Measurements from ENCODE around the gene C22orf42. TPM values are rescaled to one million over a fixed set of nuclear protein-coding genes. Genes with fewer than 3 reads are reported as not detected.

C22orf42 gene
- total RNA-seq, 1 donor from 2014 or later = not detected

- ATAC-seq = peak in 1 of 2 donors; percentile 12
These were observed 38.5 kb downstream of the C22orf42 start for GRCh38 chr22:32120603-32121002.

GRCh38 chr22:32119568-32120235, 39.4 kb downstream of the C22orf42 start:
- DNase-seq (no peak), ATAC-seq (no peak)
- Histone ChIP-seq H3K4me3 (no peak overlapping the region), H3K27me3 (ENCODE audit: low read depth) (no peaks in the 10 kb centered on the region), H3K4me1 (no peaks in the 10 kb centered on the region), H3K9me3 (no peaks in the 10 kb centered on the region), H3K27ac (no peak overlapping the region), H3K36me3 (no peaks in the 10 kb centered on the region)
- no peak for TF ChIP-seq CTCF (IDR thresholded peaks at IDR 0.05)
- intact Hi-C loops (cut with DNase I) = no loop called here

More at GRCh38 chr22:32120603-32121002, 38.5 kb downstream of the C22orf42 start:
- intact Hi-C loops (cut with DNase I) = no loop called here
- no peaks in the 10 kb centered on the region for H3K9me3 ChIP-seq
- no peaks in the 10 kb centered on the region for H3K27me3 ChIP-seq (ENCODE audit: low read depth)
- DNase-seq = no peak
- no peaks in the 10 kb centered on the region for H3K4me1 ChIP-seq
- H3K27ac ChIP-seq = no peak overlapping the region
- no peak for TF ChIP-seq CTCF (IDR thresholded peaks at IDR 0.05)
- no peak overlapping the region for H3K4me3 ChIP-seq
- no peaks in the 10 kb centered on the region for H3K36me3 ChIP-seq

- DNase-seq = no peak
- TF ChIP-seq CTCF (IDR thresholded peaks at IDR 0.05) = no peak
- ATAC-seq = no peak
- no peak overlapping the region for H3K27ac ChIP-seq
- no peaks in the 10 kb centered on the region for H3K9me3 ChIP-seq
- H3K36me3 ChIP-seq = no peaks in the 10 kb centered on the region
- no peak overlapping the region for H3K4me3 ChIP-seq
- intact Hi-C loops (cut with DNase I) = no loop called here
- H3K4me1 ChIP-seq = no peaks in the 10 kb centered on the region
- H3K27me3 ChIP-seq (ENCODE audit: low read depth) = peaks cover 6% of the 10 kb centered on the region
These were observed 46.7 kb downstream of the C22orf42 start for GRCh38 chr22:32112380-32112779.

- H3K4me3 ChIP-seq = no peak overlapping the region
- TF ChIP-seq CTCF (IDR thresholded peaks at IDR 0.05) = no peak
- H3K36me3 ChIP-seq = no peaks in the 10 kb centered on the region
- intact Hi-C loops (cut with DNase I) = loop anchor here (10.0 kb wide), 1 partner anchor 158 kb away; no protein-coding TSS in a partner anchor
- no peak overlapping the region for H3K27ac ChIP-seq
- no peak for ATAC-seq
- DNase-seq = no peak
- H3K27me3 ChIP-seq (ENCODE audit: low read depth) = peaks cover 15% of the 10 kb centered on the region
- H3K9me3 ChIP-seq = no peaks in the 10 kb centered on the region
- no peaks in the 10 kb centered on the region for H3K4me1 ChIP-seq
These were observed 52.2 kb downstream of the C22orf42 start for GRCh38 chr22:32106930-32107329.

- H3K4me3 ChIP-seq = no peak overlapping the region
- H3K36me3 ChIP-seq = no peaks in the 10 kb centered on the region
- TF ChIP-seq CTCF (IDR thresholded peaks at IDR 0.05) = peak; percentile 44
- intact Hi-C loops (cut with DNase I) = loop anchor here (10.0 kb wide), 1 partner anchor 161 kb away; no protein-coding TSS in a partner anchor
- no peak for ATAC-seq
- no peak for DNase-seq
- no peaks in the 10 kb centered on the region for H3K4me1 ChIP-seq
- no peaks in the 10 kb centered on the region for H3K9me3 ChIP-seq
- peaks cover 10% of the 10 kb centered on the region for H3K27me3 ChIP-seq (ENCODE audit: low read depth)
- no peak overlapping the region for H3K27ac ChIP-seq
These were observed 55.3 kb downstream of the C22orf42 start for GRCh38 chr22:32103658-32104315.
